GM13976 (cell line): ENCODE data around the gene TLR9.
"Not testable (repeated sequence)": the region's sequence is repeated elsewhere in the genome, so short reads cannot be mapped to it uniquely, and the experiment has no call there.

Experiments used
- DNase-seq: peaks from one replicate; pipeline ENCODE4 v3.0.0; 2012; ENCODE audit warnings: low spot score
- in situ Hi-C: fragments of 300-500 bp; cut with MboI; formaldehyde crosslinking; loops from one replicate; pipeline ENCODE4 v1.12.0; 2022; ENCODE audit warnings: low sequenced_read_pairs, mixed read lengths, inconsistent platforms; ENCODE audit not compliant: unreplicated experiment
- TF ChIP-seq, protein P1 (sequence below): IDR thresholded peaks from 2 replicates; pipeline ENCODE4 v1.5.1; 2012; ENCODE audit warnings: borderline replicate concordance, mild to moderate bottlenecking; ENCODE audit not compliant: insufficient read depth; ENCODE audit errors: extremely low read depth, missing control alignments, control extremely low read depth

Gene TLR9

GRCh38 chr3:52182196-52182595 lies 43.2 kb downstream of the TLR9 start:
- in situ Hi-C loops = no loop called here
- TF ChIP-seq, protein P1, sequence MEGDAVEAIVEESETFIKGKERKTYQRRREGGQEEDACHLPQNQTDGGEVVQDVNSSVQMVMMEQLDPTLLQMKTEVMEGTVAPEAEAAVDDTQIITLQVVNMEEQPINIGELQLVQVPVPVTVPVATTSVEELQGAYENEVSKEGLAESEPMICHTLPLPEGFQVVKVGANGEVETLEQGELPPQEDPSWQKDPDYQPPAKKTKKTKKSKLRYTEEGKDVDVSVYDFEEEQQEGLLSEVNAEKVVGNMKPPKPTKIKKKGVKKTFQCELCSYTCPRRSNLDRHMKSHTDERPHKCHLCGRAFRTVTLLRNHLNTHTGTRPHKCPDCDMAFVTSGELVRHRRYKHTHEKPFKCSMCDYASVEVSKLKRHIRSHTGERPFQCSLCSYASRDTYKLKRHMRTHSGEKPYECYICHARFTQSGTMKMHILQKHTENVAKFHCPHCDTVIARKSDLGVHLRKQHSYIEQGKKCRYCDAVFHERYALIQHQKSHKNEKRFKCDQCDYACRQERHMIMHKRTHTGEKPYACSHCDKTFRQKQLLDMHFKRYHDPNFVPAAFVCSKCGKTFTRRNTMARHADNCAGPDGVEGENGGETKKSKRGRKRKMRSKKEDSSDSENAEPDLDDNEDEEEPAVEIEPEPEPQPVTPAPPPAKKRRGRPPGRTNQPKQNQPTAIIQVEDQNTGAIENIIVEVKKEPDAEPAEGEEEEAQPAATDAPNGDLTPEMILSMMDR = no peak
- no peak for DNase-seq

DNA sequence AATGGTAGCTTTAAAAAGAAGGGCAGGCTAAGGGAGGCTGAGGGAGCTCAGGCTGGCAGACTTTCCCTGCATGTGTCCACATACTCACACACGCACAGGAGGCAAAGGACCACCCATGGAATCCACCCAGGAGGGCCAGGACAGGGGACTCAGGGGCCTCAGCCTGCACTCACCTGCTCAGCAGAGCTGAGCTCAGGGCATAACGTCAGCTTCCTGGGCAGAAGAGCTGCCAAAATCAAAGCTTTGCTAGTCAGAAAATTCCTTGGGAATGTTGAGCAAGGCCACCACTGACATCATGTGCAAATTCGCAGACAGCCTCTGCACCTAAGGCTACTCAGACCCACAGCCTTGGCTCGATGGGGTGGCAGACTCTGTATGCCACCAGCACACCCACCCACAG lies 43.9 kb downstream of the TLR9 start:
- TF ChIP-seq, protein P1 = no peak
- in situ Hi-C loops = no loop called here
- no peak for DNase-seq

- TF ChIP-seq, protein P1 = no peak
These were observed 46.9 kb downstream of the TLR9 start for GRCh38 chr3:52178537-52178936.

DNA sequence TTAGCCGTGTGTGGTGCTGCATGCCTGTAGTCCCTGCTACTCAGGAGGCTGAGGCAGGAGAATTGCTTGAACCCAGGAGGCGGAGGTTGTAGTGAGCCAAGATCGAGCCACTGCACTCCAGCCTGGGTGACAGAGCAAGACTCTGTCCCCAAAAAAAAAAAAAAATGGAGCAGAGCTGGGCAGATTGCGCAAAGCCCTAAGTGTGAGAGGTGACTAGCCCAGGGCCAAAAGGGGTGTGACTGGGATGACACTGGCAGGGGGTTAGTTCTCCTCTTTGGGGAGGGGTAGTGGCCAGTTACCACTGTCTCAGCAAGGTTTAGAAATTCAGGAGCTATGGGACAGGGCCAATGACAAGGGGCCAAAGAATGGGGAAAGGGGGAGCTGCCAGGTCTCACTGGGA lies 47.3 kb downstream of the TLR9 start:
- in situ Hi-C loops, DNase-seq: not testable (repeated sequence)

More at GRCh38 chr3:52178537-52178936, 46.9 kb downstream of the TLR9 start:
- DNase-seq = no peak
- in situ Hi-C loops = no loop called here

DNA sequence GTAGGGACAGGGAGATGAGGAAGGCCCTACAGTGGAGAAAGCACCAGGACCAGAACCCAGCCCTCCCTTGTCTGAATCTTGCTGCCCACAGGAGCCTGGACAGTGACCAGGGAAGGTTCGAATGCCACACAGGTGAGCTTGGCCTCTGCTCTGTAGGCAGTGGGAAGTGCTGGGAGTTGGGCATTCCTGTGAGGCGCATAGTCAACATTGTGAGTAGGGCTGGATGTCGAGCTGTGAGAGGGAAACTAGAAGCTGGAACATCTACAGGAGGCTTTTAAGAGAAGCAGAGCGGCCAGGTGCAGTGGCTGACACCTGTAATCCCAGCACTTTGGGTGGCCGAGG lies 47.8 kb downstream of the TLR9 start:
- in situ Hi-C loops = no loop called here
- TF ChIP-seq, protein P1 = no peak
- no peak for DNase-seq

DNA sequence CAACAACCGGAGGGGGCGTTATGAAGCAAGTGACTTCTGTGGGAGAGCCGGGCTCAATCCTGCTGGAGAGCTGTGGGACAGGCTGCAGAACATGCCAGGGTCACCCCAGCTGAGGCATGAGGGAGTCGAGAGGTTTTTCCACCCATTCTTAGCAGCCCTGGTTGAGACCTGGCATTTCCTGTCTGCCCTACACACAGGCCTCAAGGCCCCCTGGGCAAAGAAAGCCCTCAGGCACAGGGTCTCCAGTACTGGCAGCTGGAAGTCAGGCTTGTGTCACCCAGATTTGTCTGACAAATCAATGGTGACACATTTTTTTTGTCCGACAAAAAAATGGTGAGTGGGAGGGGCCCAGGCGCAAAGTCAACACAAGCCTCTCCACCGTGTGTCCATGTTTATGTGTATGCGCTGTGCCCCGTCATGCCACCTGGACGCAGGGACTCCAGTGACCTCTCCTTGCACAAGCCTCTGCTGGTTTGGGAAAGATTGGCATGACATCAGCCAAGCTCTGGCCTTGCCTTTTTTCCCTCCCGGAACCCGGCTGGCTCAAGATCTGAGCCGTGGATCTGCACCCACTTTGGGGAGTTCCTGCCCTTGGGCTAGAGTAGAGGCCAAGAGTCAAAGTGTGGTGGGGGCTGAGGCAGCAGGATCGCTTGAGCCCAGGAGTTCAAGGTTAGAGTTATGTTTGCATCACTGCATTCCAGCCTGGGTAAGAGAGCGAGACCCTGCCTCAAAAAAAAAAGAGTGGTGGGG lies 48.3 kb downstream of the TLR9 start:
- DNase-seq = no peak
- TF ChIP-seq, protein P1 = no peak
- in situ Hi-C loops = no loop called here

DNA sequence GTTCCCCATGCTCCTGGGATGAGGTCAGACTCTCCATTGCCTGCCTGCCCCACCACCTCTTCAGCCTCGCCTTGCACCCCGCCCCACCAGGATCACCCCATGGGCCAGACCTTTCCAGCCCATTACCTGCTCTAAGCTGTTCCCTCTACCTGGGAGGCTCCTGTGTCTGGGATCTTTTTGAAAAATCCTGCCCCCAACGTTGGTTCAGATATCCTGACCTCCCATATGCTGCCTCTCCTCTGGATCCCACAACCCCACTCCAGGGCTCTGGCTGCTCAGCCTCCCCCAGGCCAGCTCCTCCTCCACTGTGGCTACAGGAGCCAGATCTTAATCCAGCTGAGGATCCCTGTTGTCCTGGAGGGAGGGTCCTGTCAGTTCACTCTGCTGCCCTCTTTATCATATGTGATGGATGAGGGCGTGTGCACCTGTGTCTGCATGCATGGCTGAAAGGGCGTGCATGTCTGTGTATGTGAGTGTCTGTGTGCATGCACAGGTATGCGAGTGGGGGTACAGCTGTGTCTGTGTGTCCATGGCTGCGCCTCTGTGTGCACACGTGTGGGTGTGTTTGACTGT lies 49.2 kb downstream of the TLR9 start:
- no peak for DNase-seq
- in situ Hi-C loops = no loop called here
- TF ChIP-seq, protein P1 = no peak
